Mesodermal cell (in vitro differentiated cells): ENCODE measurements around the gene CNOT10. TPM values are rescaled to one million over a fixed set of nuclear protein-coding genes. Genes with fewer than 3 reads are reported as not detected.
"Not testable (repeated sequence)": the region's sequence is repeated elsewhere in the genome, so short reads cannot be mapped to it uniquely, and the experiment has no call there.

Source experiments
- H3K27ac ChIP-seq: 2 replicates; pipeline ENCODE4 v1.7.0; 2013; ENCODE audit warnings: mild to moderate bottlenecking, low read depth, low read length, moderate library complexity; ENCODE audit not compliant: severe bottlenecking
- H3K36me3 ChIP-seq: 2 replicates; pipeline ENCODE4 v1.7.1; 2013; ENCODE audit warnings: mild to moderate bottlenecking, low read length, moderate library complexity; ENCODE audit not compliant: control insufficient read depth, insufficient read depth
- H3K4me1 ChIP-seq: one replicate; pipeline ENCODE4 v1.7.1; 2013; ENCODE audit warnings: mild to moderate bottlenecking, low read length; ENCODE audit not compliant: insufficient read depth, control insufficient read depth, poor library complexity, severe bottlenecking
- H3K4me3 ChIP-seq: 2 replicates; pipeline ENCODE4 v1.7.0; 2013; ENCODE audit warnings: low read length, control low read depth, mild to moderate bottlenecking; ENCODE audit not compliant: insufficient read depth, poor library complexity, severe bottlenecking; ENCODE audit errors: extremely low read depth
- H3K9me3 ChIP-seq: 2 replicates; pipeline ENCODE4 v1.7.1; 2013; ENCODE audit warnings: mild to moderate bottlenecking, low read length, moderate library complexity; ENCODE audit not compliant: control insufficient read depth
- WGBS, 2 experiments: methylation state at CpG; one replicate each; pipeline ENCODE4 v1.1.5; 2013; ENCODE audit warnings: missing lambda C conversion rate in 2 of 2; ENCODE audit not compliant: insufficient coverage in 2 of 2; 5-methylcytosine and 5-hydroxymethylcytosine counted together
- polyA plus RNA-seq, 2 experiments: library from polyadenylated mRNA; stranded (reverse); fragments of 50-300 nt; gene quantifications; one replicate each; pipeline ENCODE4 v1.2.3, GENCODE V29; 2013

The CNOT10 gene
- polyA plus RNA-seq (2013, experiment 1 of 2), result 30.0 TPM
- 28.0 TPM for polyA plus RNA-seq (2013, experiment 2 of 2)

- Histone ChIP-seq H3K27ac (peak within 1 kb of the TSS; percentile 84), H3K4me1 (peaks cover 9% of the 10 kb centered on the region), H3K4me3 (peak within 1 kb of the TSS; percentile 93), H3K9me3 (no peaks in the 10 kb centered on the region), H3K36me3 (peaks cover 12% of the 10 kb centered on the region)
- 1 to 2% methylated on average over 45 to 50 of the region's 60 CpGs for WGBS, 2 experiments
Observed at GRCh38 chr3:32684800-32685542, at the start of gene CNOT10. TSS of gene CNOT10 (plus strand) at chr3:32685188. CDS start at chr3:32685461, 273 bp downstream.

GRCh38 chr3:32640939-32641338, 44.0 kb upstream of the CNOT10 start:
- Histone ChIP-seq H3K27ac (peak overlapping the region; percentile 23), H3K4me3 (no peak overlapping the region), H3K4me1 (no peaks in the 10 kb centered on the region), H3K9me3 (no peaks in the 10 kb centered on the region), H3K36me3 (no peaks in the 10 kb centered on the region)
- WGBS, 2 experiments, result no CpG with 5 or more reads among the region's 3 CpGs

GRCh38 chr3:32641356-32641755, 43.6 kb upstream of the CNOT10 start:
- WGBS, 2 experiments, result 88 to 100% methylated on average over 3 to 4 of the region's 4 CpGs
- Histone ChIP-seq H3K4me3 (no peak overlapping the region), H3K9me3 (no peaks in the 10 kb centered on the region), H3K4me1 (no peaks in the 10 kb centered on the region), H3K27ac (peak overlapping the region; percentile 23), H3K36me3 (no peaks in the 10 kb centered on the region)

- no peaks in the 10 kb centered on the region for H3K36me3 ChIP-seq
- no peak overlapping the region for H3K4me3 ChIP-seq
- no peak overlapping the region for H3K27ac ChIP-seq
- 78 to 94% methylated on average over 4 of the region's 4 CpGs for WGBS, 2 experiments
- no peaks in the 10 kb centered on the region for H3K9me3 ChIP-seq
- no peaks in the 10 kb centered on the region for H3K4me1 ChIP-seq
Observed at GRCh38 chr3:32643354-32643753, 41.6 kb upstream of the CNOT10 start.

GRCh38 chr3:32643816-32644215, 41.2 kb upstream of the CNOT10 start:
- no peak overlapping the region for H3K4me3 ChIP-seq
- WGBS, 2 experiments, result 84 to 89% methylated on average over 2 to 3 of the region's 4 CpGs
- no peaks in the 10 kb centered on the region for H3K4me1 ChIP-seq
- H3K27ac ChIP-seq, result no peak overlapping the region
- H3K9me3 ChIP-seq, result no peaks in the 10 kb centered on the region
- no peaks in the 10 kb centered on the region for H3K36me3 ChIP-seq

GRCh38 chr3:32644380-32644779, 40.6 kb upstream of the CNOT10 start:
- Histone ChIP-seq H3K4me1 (no peaks in the 10 kb centered on the region), H3K27ac (no peak overlapping the region), H3K4me3 (no peak overlapping the region), H3K36me3 (no peaks in the 10 kb centered on the region), H3K9me3 (no peaks in the 10 kb centered on the region)

GRCh38 chr3:32646761-32647160, 38.2 kb upstream of the CNOT10 start:
- Histone ChIP-seq H3K4me3 (no peak overlapping the region), H3K4me1 (no peaks in the 10 kb centered on the region), H3K9me3 (no peaks in the 10 kb centered on the region), H3K27ac (no peak overlapping the region), H3K36me3 (no peaks in the 10 kb centered on the region)
- WGBS, 2 experiments, result no CpG with 5 or more reads among the region's 1 CpG

GRCh38 chr3:32652337-32653100, 32.5 kb upstream of the CNOT10 start:
- H3K27ac ChIP-seq, H3K9me3 ChIP-seq, H3K4me1 ChIP-seq, H3K4me3 ChIP-seq, H3K36me3 ChIP-seq: not testable (repeated sequence)
- 88 to 94% methylated on average over 2 to 4 of the region's 9 CpGs for WGBS, 2 experiments

GRCh38 chr3:32655167-32655566, 29.8 kb upstream of the CNOT10 start:
- no peak overlapping the region for H3K4me3 ChIP-seq
- H3K4me1 ChIP-seq, result no peaks in the 10 kb centered on the region
- no peak overlapping the region for H3K27ac ChIP-seq
- no peaks in the 10 kb centered on the region for H3K9me3 ChIP-seq
- H3K36me3 ChIP-seq, result no peaks in the 10 kb centered on the region
- 100% methylated on average over 2 of the region's 3 CpGs; no CpG with 5 or more reads in 1 of the 2 experiments for WGBS, 2 experiments

GRCh38 chr3:32660634-32661033, 24.4 kb upstream of the CNOT10 start:
- H3K27ac ChIP-seq, result no peak overlapping the region
- no peaks in the 10 kb centered on the region for H3K36me3 ChIP-seq
- WGBS, 2 experiments, result 90 to 100% methylated on average over 1 to 2 of the region's 3 CpGs
- no peaks in the 10 kb centered on the region for H3K9me3 ChIP-seq
- no peaks in the 10 kb centered on the region for H3K4me1 ChIP-seq
- H3K4me3 ChIP-seq, result no peak overlapping the region

GRCh38 chr3:32662647-32663046, 22.3 kb upstream of the CNOT10 start:
- H3K9me3 ChIP-seq, result no peaks in the 10 kb centered on the region
- no peaks in the 10 kb centered on the region for H3K36me3 ChIP-seq
- no peaks in the 10 kb centered on the region for H3K4me1 ChIP-seq

More at GRCh38 chr3:32662647-32663046, 22.3 kb upstream of the CNOT10 start:
- Histone ChIP-seq H3K27ac (no peak overlapping the region), H3K4me3 (no peak overlapping the region)
